HepG2 (cell line): ENCODE data around the gene ZFP64. TPM values are rescaled to one million over a fixed set of nuclear protein-coding genes. Genes with fewer than 3 reads are reported as not detected.

Experiments
- ATAC-seq: fragments of 200-7000 bp; cut with Tn5 transposase; 3 replicates; pipeline ENCODE4 v1.9.1; 2020; ENCODE audit warnings: mild to moderate bottlenecking, moderate library complexity
- BruUV-seq: library from RNA; stranded (reverse); fragments of 400-500 nt; replicated peaks from 2 replicates; lab custom pipeline; 2021; lab: Mats Ljungman, UMichigan
- CTCF ChIA-PET: fragments of 300-600 bp; formaldehyde crosslinking; extraction: SDS; loops from one replicate; lab custom pipeline; 2021; ENCODE audit warnings: low total read pairs, inconsistent platforms, low intra/inter-chr PET ratio; lab: Yijun Ruan, JAX
- POLR2A ChIA-PET: fragments of 350-600 bp; sonication (Branson Sonifier 250); formaldehyde crosslinking; loops from one replicate; lab custom pipeline; 2020; ENCODE audit warnings: antibody characterized with exemption, inconsistent platforms; lab: Yijun Ruan, JAX
- DNase-seq: peaks from one replicate; pipeline ENCODE4 v3.0.0-alpha.2; 2015; ENCODE audit warnings: low spot score
- FAIRE-seq: peaks from 3 replicates; lab custom pipeline; 2011; peaks lifted over from hg19 to GRCh38; lab: Jason Lieb, UNC
- H2AFZ ChIP-seq: one replicate; pipeline ENCODE4 v1.6.1; 2011; ENCODE audit warnings: low read length, inconsistent platforms
- H3K27ac ChIP-seq: fragments of 300-600 bp; 3 replicates; pipeline ENCODE4 v1.8.0; 2011; ENCODE audit warnings: mixed run types, mild to moderate bottlenecking, mixed read lengths, low read length, inconsistent platforms; ENCODE audit not compliant: insufficient read depth; ENCODE audit errors: extremely low read length
- H3K27me3 ChIP-seq, 2 experiments: fragments of 200-600 bp in 1 of 2; 2 replicates in 1 of 2; 3 replicates in 1 of 2; pipeline versions ENCODE4 v1.6.0 to v1.8.0; 2011; ENCODE audit warnings: low read length in 2 of 2, mild to moderate bottlenecking in 2 of 2, moderate library complexity in 2 of 2, inconsistent platforms in 1 of 2; ENCODE audit not compliant: insufficient read depth in 2 of 2, control insufficient read depth in 1 of 2
- H3K36me3 ChIP-seq, 2 experiments: fragments of 200-600 bp in 1 of 2; replicated peaks in 1 of 2; 2 replicates in 1 of 2; 3 replicates in 1 of 2; pipeline versions ENCODE4 v1.5.1 to v1.8.0; 2011; ENCODE audit warnings: low read length in 2 of 2, inconsistent platforms in 1 of 2; ENCODE audit not compliant: insufficient read depth in 2 of 2, control insufficient read depth in 1 of 2
- H3K4me1 ChIP-seq: 2 replicates; pipeline ENCODE4 v1.5.1; 2012; ENCODE audit warnings: low read length, inconsistent platforms; ENCODE audit not compliant: insufficient read depth
- H3K4me2 ChIP-seq: 2 replicates; pipeline ENCODE4 v1.6.0; 2011; ENCODE audit warnings: low read depth, low read length, inconsistent platforms
- H3K4me3 ChIP-seq, 3 experiments: fragments of 200-600 bp in 1 of 3; sonication (generic), shearing (Covaris generic) in 1 of 3; replicated peaks in 1 of 3; 2 replicates each; pipeline ENCODE4 v1.5.1; 2011 to 2016; ENCODE audit warnings: low read length in 3 of 3, inconsistent platforms in 2 of 3, low read depth in 2 of 3, mild to moderate bottlenecking in 2 of 3, control low read depth in 1 of 3, mixed read lengths in 1 of 3; ENCODE audit not compliant: insufficient read depth in 1 of 3
- H3K79me2 ChIP-seq: one replicate; pipeline ENCODE4 v1.6.1; 2011; ENCODE audit warnings: low read length, inconsistent platforms; ENCODE audit not compliant: insufficient read depth
- H3K9ac ChIP-seq: 2 replicates; pipeline ENCODE4 v1.6.0; 2011; ENCODE audit warnings: mild to moderate bottlenecking, low read depth, low read length, inconsistent platforms; ENCODE audit not compliant: insufficient read depth
- H3K9me3 ChIP-seq: 2 replicates; pipeline ENCODE4 v1.5.1; 2012; ENCODE audit warnings: mild to moderate bottlenecking, low read length
- H4K20me1 ChIP-seq: 2 replicates; pipeline ENCODE4 v1.6.0; 2011; ENCODE audit warnings: inconsistent platforms, mild to moderate bottlenecking, low read length, moderate library complexity; ENCODE audit not compliant: insufficient read depth
- KAT7 ChIP-seq: IDR thresholded peaks from 2 replicates; pipeline ENCODE4 v1.6.1; 2018; ENCODE audit warnings: borderline replicate concordance, missing compliant biosample characterization
- KAT8 ChIP-seq: IDR thresholded peaks from 2 replicates; pipeline ENCODE4 v1.6.1; 2016; ENCODE audit warnings: missing genetic modification reagents, missing compliant biosample characterization
- KDM1A ChIP-seq: IDR thresholded peaks from 2 replicates; pipeline ENCODE4 v1.6.1; 2016; ENCODE audit warnings: missing compliant biosample characterization
- KDM5A ChIP-seq: fragments of 200-600 bp; sonication (generic); IDR thresholded peaks from 2 replicates; pipeline ENCODE4 v1.7.0; 2018; ENCODE audit warnings: antibody characterized with exemption, mild to moderate bottlenecking, low read length, borderline replicate concordance
- NFRKB ChIP-seq: fragments of 450-650 bp; IDR thresholded peaks from 2 replicates; pipeline ENCODE4 v1.6.1; 2017
- SYNCRIP ChIP-seq: fragments of 200-400 bp; formaldehyde crosslinking; IDR thresholded peaks from 2 replicates; pipeline ENCODE4 v1.6.1; 2018; ENCODE audit warnings: mild to moderate bottlenecking, low read depth, low read length; ENCODE audit not compliant: insufficient read depth
- TBP ChIP-seq: sonication (generic); formaldehyde crosslinking; IDR thresholded peaks from 2 replicates; pipeline ENCODE4 v1.5.0; 2020; ENCODE audit warnings: missing genetic modification reagents
- WIZ ChIP-seq: sonication (generic); formaldehyde crosslinking; IDR thresholded peaks from 2 replicates; pipeline ENCODE4 v1.5.1; 2020; ENCODE audit warnings: mild to moderate bottlenecking, missing genetic modification reagents
- ZBTB8A ChIP-seq: sonication (generic); formaldehyde crosslinking; IDR thresholded peaks from 2 replicates; pipeline ENCODE4 v1.4.0; 2020; ENCODE audit warnings: mild to moderate bottlenecking, low read depth, missing genetic modification reagents, borderline replicate concordance
- ZC3H4 ChIP-seq: sonication (generic); formaldehyde crosslinking; IDR thresholded peaks from 2 replicates; pipeline ENCODE4 v1.4.0; 2020; ENCODE audit warnings: missing genetic modification reagents, borderline replicate concordance
- ZNF431 ChIP-seq: sonication (generic); formaldehyde crosslinking; IDR thresholded peaks from 2 replicates; pipeline ENCODE4 v1.9.0; 2022; ENCODE audit warnings: missing genetic modification reagents, low read depth, mild to moderate bottlenecking, borderline replicate concordance
- ZNF496 ChIP-seq: sonication (generic); formaldehyde crosslinking; IDR thresholded peaks from 2 replicates; pipeline ENCODE4 v1.8.1; 2023; ENCODE audit warnings: mild to moderate bottlenecking, moderate library complexity, missing genetic modification reagents; ENCODE audit not compliant: insufficient replicate concordance
- ZNF678 ChIP-seq: sonication (generic); formaldehyde crosslinking; IDR thresholded peaks from 2 replicates; pipeline ENCODE4 v1.4.0; 2020; ENCODE audit warnings: mild to moderate bottlenecking, missing genetic modification reagents
- WGBS: methylation state at CpG from one replicate; pipeline ENCODE4 v1.1.6; 2017; ENCODE audit warnings: low lambda C conversion rate; 5-methylcytosine and 5-hydroxymethylcytosine counted together
- in situ Hi-C: cut with HindIII; loops from 2 replicates; pipeline ENCODE4 v1.10.0; 2017; ENCODE audit warnings: low pct_unique_long_range_greater_than_20kb; ENCODE audit not compliant: extremely low pct_ligation_motif_present
- intact Hi-C: fragments of 100-400 bp; cut with micrococcal nuclease; formaldehyde crosslinking; loops from one replicate; pipeline ENCODE4 v1.10.0; 2022; ENCODE audit not compliant: unreplicated experiment
- polyA plus RNA-seq, 8 experiments: library from polyadenylated mRNA; depleted of rRNA in 3 of 8; stranded (reverse) in 7 of 8; unstranded in 1 of 8; fragments of >200 nt; fragmentation: Illumina TruSeq in 4 of 8; extraction: Trizol in 4 of 8; gene quantifications; 2 replicates each; pipeline versions ENCODE4 v1.2.1 to v1.2.3, GENCODE V29; 2011 to 2016; ENCODE audit warnings: low read depth in 4 of 8, missing spikeins in 1 of 8, mixed read lengths in 1 of 8; ENCODE audit not compliant: insufficient read depth in 1 of 8
- total RNA-seq, 5 experiments: library from RNA; depleted of rRNA; stranded (reverse); fragments of >200 nt; fragmentation: Illumina TruSeq; extraction: Trizol; gene quantifications; 2 replicates each; pipeline ENCODE4 v1.2.3, GENCODE V29; 2016; ENCODE audit warnings: low read depth in 1 of 5
- TF ChIP-seq, protein P1 (sequence below): sonication (generic); formaldehyde crosslinking; IDR thresholded peaks from 2 replicates; pipeline ENCODE4 v1.8.1; 2023; ENCODE audit warnings: mild to moderate bottlenecking, missing genetic modification reagents

Gene ZFP64
- total and polyA plus RNA-seq, 2 of the 13 experiments (the other 11 are each of a cell fraction or from before 2014, with no cell fraction given), result 12.0 to 24.3 TPM

DNA sequence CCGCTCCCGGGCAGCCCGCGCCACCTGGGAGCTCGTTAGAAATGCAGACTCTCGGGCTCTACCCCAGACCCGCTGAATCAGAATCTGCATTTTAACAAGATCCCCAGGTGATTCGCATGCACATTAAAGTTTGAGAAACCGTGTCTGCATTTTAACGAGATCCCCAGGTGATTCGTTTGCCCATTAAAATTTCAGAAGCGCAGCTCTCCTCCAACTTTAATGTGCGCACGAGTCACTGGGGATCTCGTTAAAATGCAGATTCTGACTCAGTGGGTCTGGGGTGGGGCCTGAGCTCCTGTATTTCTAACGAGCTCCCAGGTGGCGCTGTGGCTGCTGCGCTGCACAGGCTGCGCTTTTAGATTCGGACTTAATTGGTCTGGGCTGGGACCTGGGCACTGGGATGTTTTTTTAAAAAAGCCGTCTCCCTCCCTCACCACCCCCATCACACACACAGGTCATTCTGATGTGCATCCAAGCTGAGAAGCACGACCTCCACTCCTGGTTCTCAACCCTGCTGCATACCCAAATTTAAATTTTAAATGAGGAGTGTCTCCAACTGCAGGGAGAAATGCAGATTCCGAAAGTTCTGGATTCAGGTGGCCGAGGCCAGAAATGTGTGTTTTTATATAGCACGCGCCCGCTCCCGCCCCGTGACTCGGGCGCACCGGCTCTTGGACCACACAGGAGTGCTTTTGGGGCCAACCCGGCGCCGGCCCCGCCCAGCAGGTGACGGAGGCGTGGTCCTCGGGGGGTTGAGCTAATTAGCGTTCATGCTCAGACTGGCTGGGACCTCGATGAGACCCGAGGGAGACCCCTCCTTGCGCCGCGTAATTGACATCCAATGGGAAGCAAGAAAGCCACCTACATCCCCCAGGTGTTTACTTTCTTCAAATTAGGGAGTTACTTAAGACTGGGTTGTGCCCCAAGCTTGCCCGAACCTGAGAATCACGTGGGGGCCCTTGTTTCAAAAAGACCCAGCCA is 85.8 kb downstream of the ZFP64 start:
- Histone ChIP-seq H3K4me3 (no peak overlapping the region), H3K9ac (no peak overlapping the region), H2AFZ (no peak overlapping the region), H3K27ac (no peak overlapping the region), H3K4me1 (no peaks in the 10 kb centered on the region), H3K27me3 (no peaks in the 10 kb centered on the region), H4K20me1 (no peaks in the 10 kb centered on the region), H3K9me3 (no peaks in the 10 kb centered on the region), H3K79me2 (no peaks in the 10 kb centered on the region), H3K4me2 (no peak overlapping the region), H3K36me3 (no peaks in the 10 kb centered on the region)
- no TSS peak for BruUV-seq
- peak; percentile 35; the same call in 1 of the 2 replicates for TF ChIP-seq ZNF678 (CRISPR knock-in tag)
- TF ChIP-seq KAT8, result no peak
- no peak for FAIRE-seq
- no peak for DNase-seq
- POLR2A ChIA-PET, result no interaction called here
- 89% methylated on average over 47 of the region's 47 CpGs for WGBS
- intact Hi-C loops (no loop called here), in situ Hi-C loops (no loop called here)
- ATAC-seq, result no peak
- CTCF ChIA-PET, result no interaction called here

DNA sequence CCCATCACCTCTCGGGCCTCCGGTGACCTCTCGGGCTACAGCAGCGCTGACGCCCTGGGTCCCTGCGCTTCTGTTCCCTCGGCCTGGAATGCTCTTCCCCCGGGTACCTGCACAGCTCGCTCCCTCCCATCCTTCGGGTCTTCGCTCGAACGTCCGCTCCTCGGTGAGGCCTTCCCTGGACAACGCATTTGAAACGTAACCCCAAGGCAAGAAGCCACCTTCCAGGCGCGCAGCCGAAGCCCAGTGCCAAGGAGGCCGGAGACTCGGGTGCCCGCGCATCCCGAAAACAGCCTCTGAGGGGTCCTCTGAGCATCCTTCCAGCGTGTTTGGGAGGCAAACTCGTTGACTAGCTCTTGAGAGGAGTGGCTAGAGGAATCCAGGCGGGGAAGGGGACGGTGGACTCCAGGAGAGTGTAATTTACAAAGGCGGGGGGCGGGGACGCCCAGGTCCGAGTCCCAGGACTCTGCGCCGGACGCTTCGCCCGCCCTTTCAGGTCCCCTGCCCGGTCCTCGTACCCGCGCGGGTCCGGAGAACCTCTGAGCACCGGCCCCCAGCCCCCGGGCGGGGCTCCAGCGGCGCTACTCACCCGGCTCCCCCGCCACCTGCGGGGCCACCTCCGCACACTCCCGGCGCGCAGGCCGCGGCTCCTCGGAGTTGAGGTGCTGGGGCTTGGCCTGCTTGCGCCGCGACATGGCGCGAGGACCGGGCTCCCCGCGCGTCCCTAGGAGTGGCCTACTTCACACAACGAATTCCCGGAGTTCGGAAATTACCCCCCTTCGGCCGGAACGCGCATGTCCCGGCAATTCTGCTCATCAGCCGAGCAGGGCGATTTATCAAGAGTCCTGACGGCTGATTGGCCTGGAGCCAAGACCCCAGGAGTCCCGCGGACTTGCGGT is 86.8 kb downstream of the ZFP64 start:
- Histone ChIP-seq H3K79me2 (no peaks in the 10 kb centered on the region), H3K9ac (no peak overlapping the region), H3K36me3 (no peaks in the 10 kb centered on the region), H3K4me3 (no peak overlapping the region), H2AFZ (no peak overlapping the region), H3K9me3 (no peaks in the 10 kb centered on the region), H4K20me1 (no peaks in the 10 kb centered on the region), H3K27ac (no peak overlapping the region), H3K27me3 (no peaks in the 10 kb centered on the region), H3K4me1 (no peaks in the 10 kb centered on the region), H3K4me2 (no peak overlapping the region)
- no peak for ATAC-seq
- DNase-seq, result no peak
- no TSS peak for BruUV-seq
- intact Hi-C loops (no loop called here), in situ Hi-C loops (no loop called here)
- 94% methylated on average over 81 of the region's 82 CpGs for WGBS
- CTCF ChIA-PET, result no interaction called here
- FAIRE-seq, result no peak
- POLR2A ChIA-PET, result no interaction called here
- no peak for TF ChIP-seq ZNF431 (CRISPR knock-in tag)
- no peak for TF ChIP-seq KDM1A (CRISPR knock-in tag)
- no peak for TF ChIP-seq KAT7
- TF ChIP-seq WIZ (CRISPR knock-in tag), result no peak
- TF ChIP-seq ZNF496 (CRISPR knock-in tag), result no peak
- TF ChIP-seq, protein P1, sequence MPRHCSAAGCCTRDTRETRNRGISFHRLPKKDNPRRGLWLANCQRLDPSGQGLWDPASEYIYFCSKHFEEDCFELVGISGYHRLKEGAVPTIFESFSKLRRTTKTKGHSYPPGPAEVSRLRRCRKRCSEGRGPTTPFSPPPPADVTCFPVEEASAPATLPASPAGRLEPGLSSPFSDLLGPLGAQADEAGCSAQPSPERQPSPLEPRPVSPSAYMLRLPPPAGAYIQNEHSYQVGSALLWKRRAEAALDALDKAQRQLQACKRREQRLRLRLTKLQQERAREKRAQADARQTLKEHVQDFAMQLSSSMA (CRISPR knock-in tag), result no peak
- no peak for TF ChIP-seq NFRKB
- TF ChIP-seq ZC3H4 (CRISPR knock-in tag), result no peak
- TF ChIP-seq TBP, result no peak
- TF ChIP-seq ZBTB8A (CRISPR knock-in tag), result no peak
- no peak for TF ChIP-seq SYNCRIP
- TF ChIP-seq KDM5A, result no peak
